ENCODE measurements around the gene ARSD. TPM values are rescaled to one million over a fixed set of nuclear protein-coding genes. Genes with fewer than 3 reads are reported as not detected.
"Not testable (repeated sequence)": the region's sequence is repeated elsewhere in the genome, so short reads cannot be mapped to it uniquely, and the experiment has no call there.

Gene ARSD
- total RNA-seq, 1 experiment from 2014 or later: 9.0 TPM

DNA sequence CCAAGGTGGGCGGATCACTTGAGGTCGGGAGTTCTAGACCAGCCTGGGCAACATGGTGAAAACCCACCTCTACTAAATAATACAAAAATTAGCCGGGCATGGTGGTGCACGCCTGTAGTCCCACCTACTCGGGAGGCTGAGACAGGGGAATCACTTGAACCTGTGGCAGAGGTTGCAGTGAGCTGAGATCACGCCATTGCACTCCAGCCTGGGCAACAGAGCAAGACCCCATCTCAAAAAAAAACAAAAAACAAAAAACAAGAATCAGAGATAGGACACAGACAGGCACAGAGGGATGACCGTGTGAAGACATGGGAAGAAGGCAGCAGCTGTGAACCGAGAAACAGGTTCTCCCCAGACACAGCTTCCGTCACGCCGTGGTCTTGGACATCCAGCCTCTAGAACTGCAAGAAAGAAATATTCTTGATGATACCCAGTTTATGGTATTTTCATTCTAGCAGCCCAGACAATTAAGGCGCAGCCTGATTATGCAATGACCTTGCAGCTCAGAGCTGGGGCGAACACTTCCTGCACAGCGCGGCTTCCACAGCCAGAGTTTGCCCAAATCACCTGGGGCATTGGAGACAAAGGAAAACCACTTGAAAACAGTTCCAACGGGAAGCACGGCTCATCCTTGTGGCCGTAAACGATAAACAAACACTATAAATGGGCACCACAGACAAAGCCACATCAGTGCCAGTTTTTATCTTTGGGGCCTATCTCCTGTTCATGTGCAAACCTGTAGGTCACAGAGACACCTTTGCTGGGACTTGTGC, 4.2 kb upstream of the ARSD start:
- DNase-seq (ENCODE audit: low spot score): no peak

GRCh38 chrX:2931612-2932011, 2.5 kb upstream of the ARSD start:
- DNase-seq (ENCODE audit: low spot score): no peak

DNA sequence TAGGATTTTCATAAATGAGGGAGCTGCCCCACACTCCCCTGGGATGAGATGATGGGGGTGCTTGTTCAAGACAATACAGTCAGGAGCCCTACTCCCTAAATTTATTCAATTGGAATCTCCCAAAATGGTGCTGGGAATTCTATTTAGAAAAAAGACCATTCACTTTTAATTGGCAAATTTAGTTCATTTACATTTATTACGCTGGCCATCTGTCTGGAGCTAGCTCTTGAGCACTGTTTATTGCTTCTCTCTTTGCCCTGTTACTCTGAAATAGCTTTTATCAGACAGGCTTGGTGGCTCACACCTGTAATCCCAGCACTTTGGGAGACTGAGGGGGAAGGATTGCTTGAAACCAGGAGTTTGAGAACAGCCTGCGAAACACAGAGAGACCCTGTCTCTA, 2.0 kb upstream of the ARSD start:
- DNase-seq (ENCODE audit: low spot score): no peak

- no peak for DNase-seq (ENCODE audit: low spot score)
These were observed 952 bp downstream of the ARSD start for GRCh38 chrX:2928191-2928582.

- DNase-seq (ENCODE audit: low spot score): no peak
These were observed 2.4 kb downstream of the ARSD start for GRCh38 chrX:2926664-2927275.

DNA sequence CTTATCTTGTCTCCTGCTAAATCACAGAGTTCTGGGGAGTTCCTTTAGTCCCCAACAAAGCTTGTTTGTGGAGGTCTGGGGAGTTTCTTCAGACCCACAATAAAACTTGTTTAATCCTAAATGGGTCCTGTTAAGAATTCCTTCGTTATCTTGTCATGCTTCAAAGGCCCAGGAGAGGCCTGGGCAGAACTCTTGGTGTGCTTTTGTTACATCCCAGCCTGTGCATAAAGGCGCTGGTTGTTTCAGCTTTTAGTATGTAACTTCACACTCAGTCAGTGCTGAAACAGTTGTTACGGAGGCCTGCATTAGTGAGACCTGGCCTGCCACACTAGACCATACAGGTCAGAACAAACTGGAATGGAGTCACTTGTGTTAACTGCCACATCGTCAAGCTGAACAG, 2.9 kb downstream of the ARSD start:
- not testable (repeated sequence) for DNase-seq (ENCODE audit: low spot score)

- no peak for DNase-seq (ENCODE audit: low spot score)
These were observed 5.0 kb downstream of the ARSD start for GRCh38 chrX:2924151-2924550.

DNA sequence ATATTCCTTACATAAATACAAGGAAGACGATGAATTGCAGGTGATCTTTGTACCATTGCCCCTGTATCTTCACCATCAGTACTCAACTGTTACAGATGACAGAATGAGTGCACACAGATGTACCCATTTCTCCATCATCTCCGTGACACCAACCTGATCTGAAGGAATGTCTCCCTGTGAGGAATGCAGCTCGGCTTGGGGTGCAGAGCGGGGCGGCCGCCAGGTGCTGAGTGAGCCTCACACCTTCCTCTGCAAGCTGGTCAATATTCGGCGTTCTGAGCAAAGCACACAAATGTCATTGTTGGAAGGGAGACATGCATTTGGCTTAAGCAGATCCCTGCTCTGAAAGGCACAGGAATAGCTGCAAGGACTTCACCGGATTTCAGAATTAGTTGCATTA, 7.4 kb downstream of the ARSD start:
- no peak for DNase-seq (ENCODE audit: low spot score)

DNA sequence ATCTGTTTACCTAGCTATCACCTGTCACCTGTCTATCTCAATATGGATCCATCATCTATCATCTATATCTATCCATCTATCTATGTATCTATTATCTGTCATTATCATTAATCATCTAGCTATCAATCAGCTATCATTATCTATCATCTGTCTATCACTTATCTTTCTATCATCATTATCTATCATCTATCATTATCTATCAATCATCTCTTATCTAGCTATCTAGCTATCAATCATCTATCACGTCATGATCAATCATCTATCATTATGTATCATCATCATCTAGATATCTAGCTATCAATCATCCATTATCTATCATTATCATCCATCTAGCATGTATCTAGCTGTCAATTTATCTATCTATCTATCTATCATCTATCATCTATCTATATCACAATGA, 7.9 kb downstream of the ARSD start:
- no peak for DNase-seq (ENCODE audit: low spot score)

GRCh38 chrX:2917767-2918166, 11.4 kb downstream of the ARSD start:
- no peak for DNase-seq (ENCODE audit: low spot score)

GRCh38 chrX:2913118-2913517, 16.0 kb downstream of the ARSD start:
- no peak for DNase-seq (ENCODE audit: low spot score)

DNA sequence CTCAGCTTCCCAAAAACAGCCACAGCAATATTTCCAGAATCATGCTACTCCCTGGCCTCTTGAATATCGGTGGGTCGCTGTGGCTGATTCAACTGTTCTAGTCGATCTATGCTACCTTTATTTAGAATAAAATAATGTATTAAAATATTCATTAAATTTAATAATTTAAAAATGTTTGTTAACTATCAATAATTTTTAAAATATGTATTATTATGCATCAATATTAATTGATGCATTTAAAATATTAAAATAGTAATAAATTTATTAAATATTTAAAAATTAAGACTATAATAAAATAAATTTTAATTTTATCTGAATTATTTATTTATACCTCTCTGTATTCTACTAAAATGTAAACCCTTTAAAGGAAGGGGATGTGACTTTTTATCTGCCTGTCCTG, 19.0 kb downstream of the ARSD start:
- no peak for DNase-seq (ENCODE audit: low spot score)

DNA sequence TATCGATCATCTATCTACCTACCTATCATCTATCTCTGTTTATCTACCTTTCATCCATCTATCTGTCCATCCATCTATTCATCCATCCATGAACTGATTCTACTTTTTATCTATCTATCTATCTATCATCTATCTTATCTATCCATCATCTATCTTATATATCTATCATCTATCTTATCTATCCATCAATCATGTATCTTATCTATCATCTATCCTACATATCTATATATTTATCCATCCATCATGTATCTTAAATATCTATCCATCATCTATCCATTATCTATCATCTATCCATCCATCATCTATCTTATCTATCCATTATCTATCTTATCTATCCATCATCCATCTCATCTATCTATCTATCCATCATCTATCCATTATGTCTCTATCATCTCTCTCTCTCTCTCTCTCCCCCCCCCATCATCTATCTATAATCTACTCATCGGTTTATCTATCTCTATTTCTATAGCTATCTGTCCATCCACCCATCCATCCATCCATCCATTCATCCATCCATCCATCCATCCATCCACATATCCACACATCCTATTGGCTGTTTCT, 20.9 kb downstream of the ARSD start:
- DNase-seq (ENCODE audit: low spot score): no peak

- DNase-seq (ENCODE audit: low spot score): no peak
These were observed 21.8 kb downstream of the ARSD start for GRCh38 chrX:2907295-2907694.

DNA sequence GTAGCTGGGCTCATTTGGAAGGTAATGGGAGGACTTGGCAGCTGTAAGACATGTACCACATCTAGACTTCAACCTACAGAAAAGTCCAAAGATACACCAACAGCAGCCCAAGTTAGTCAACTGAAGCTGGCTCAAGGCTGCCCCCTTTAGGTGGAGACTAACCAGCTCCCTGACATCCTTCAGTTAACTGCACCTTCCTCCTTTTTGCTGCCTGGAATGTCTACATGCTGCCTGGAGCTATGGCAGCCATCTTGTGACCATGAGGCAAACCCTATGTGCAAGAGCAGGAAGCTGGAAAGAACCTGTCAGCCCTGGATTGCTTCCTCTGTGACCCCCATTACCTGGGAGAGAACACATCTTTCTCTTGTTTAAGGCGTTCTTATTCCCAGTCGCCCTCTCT, 25.8 kb downstream of the ARSD start:
- DNase-seq (ENCODE audit: low spot score): no peak

DNA sequence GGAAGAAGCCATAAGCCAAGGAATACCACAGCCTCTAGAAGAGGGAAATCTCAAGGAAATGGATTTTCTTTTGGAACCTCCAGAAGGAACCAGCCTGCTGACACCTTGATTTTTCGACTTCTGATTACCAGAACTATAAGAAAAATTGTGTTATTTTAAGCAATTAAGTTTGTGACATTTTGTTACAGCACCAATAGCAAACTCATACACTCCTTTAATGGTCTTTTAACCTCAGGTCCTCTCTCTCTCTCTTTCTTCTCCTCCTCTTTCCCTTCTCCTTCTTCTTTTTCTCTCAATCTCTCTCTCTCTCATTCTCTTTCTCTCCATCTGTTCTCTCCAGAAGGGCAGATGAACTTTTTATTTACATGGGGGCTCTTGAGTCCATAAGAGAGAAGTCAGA, 26.3 kb downstream of the ARSD start:
- DNase-seq (ENCODE audit: low spot score): no peak

DNA sequence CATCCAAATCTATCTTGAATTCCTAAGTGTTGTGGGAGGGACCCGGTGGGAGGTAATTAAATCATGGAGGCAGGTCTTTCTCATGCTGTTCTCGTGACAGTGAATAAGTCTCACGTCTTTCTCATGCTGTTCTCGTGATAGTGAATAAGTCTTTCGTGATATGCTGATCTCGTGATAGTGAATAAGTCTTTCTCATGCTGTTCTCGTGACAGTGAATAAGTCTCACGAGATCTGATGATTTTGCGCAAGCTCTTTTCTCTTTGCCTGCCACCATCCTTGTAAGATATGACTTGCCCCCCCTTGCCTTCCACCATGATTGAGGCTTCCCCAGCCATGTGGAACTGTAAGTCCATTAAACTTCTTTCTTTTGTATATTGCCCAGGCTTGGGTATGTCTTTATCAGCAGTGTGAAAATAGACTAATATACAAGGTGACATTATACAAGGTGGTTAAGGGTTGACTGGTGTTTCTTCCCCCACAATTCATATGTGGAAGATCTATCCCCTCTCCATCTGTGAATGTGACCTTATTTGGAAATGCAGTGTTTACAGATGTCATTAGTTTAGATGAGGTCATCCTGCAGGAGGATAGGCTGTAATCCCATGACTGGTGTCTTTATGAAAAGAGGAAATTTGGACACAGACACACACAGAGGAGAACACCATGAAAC, 27.6 kb downstream of the ARSD start:
- peak; percentile 43 for DNase-seq (ENCODE audit: low spot score)

DNA sequence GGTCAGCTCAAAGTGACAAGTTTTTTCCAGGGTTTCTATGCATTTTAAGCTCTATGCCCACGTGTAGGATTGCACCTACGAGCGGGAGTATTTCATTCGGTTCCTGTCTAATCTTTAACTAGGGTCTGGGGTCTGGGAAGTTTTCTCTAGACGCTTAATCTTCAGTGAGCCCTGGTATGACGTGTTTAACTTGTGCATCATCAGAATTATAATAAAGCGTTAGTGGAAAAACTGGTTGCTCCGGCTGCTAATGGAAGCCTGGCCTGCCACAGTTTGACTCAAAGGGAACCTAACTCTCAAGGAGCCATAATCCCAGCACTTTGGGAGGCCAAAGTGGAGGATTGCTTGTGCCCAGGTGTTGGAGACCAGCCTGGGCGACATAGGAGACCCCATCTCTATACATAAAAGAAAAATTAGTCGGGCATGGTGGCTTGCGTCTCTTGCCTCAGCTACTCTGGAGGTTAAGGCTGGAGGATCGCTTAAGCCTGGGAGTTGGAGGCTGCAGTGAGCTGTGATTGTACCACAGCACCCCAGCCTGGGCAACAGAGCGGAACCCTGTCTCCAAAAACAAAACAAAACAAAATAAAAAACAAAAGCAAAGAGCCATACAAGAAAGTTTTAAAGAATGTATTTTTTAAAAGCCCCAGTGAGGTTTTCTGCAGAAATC, 30.2 kb downstream of the ARSD start:
- DNase-seq (ENCODE audit: low spot score): no peak

DNA sequence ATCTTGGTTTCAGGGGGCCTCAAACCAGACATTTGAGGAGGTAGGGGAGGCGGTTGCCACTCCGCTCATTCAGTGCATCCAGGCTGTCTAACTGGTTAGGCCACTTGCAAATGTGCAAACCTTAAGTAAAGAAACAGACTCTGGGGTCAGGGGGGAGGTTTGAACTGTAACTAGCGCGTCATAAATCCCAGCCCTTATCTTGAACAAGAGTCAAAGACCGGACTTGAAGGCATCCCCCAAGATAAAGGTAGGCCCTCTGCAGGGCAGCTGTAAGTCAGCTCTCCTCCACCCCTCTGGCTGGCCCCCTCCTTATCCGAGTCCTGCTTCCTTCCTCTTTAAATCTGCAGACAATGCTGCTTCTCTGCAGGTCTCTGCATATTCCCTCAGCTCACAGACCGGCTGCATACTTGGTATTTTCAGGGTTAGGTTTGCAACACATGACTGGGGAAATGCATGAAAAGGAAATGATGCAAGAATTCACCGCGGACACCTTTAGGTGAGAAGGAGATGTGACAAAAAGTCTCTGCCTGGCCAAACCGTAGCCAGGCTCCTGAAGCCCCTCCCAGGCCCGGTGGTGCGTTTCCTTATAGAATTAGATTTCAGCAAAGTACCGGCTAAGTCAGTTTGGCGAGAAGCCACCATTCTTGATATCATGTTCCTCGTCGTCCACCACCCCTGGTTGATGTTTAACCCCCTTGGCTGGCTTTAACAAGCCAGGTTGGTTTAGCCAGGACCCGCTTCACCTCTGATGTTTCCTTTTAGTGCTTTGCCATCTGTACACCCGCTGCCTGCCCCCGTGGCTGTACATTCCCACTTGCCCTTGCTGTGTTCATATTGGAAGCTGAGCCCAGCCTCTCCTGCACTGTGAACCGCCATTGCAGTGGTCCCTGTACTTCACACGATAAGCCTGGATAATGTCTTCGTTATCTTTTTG, 31.2 kb downstream of the ARSD start:
- DNase-seq (ENCODE audit: low spot score): not testable (repeated sequence)

- DNase-seq (ENCODE audit: low spot score): no peak
These were observed 31.8 kb downstream of the ARSD start for GRCh38 chrX:2897311-2897689.

GRCh38 chrX:2894885-2895292, 34.2 kb downstream of the ARSD start:
- DNase-seq (ENCODE audit: low spot score): peak; percentile 78

All from H4 (cell line).